Transverse colon (tissue), 4 donors: Measurements from ENCODE around the gene IL13. TPM values are rescaled to one million over a fixed set of nuclear protein-coding genes. Genes with fewer than 3 reads are reported as not detected.
A peak's percentile ranks its signal among the peaks of the same experiment; 100 is the strongest.

Experiments used
- DNase-seq: peaks from one replicate; pipeline ENCODE4 v3.0.0-alpha.2; 2019
- H3K27ac ChIP-seq, 4 donors: fragments of 200-600 bp; sonication (generic); 2 replicates each; pipeline ENCODE4 v1.5.1; 2016 to 2018; ENCODE audit warnings: inconsistent platforms in 4 of 4
- H3K27me3 ChIP-seq: fragments of 200-600 bp; sonication (generic); 2 replicates; pipeline ENCODE4 v1.5.1; 2017; ENCODE audit warnings: inconsistent platforms
- H3K36me3 ChIP-seq, 4 donors: fragments of 200-600 bp; sonication (generic); 2 replicates each; pipeline ENCODE4 v1.5.1; 2017 to 2019; ENCODE audit warnings: inconsistent platforms in 4 of 4
- H3K4me1 ChIP-seq, 4 donors: fragments of 200-600 bp; sonication (generic); 2 replicates each; pipeline ENCODE4 v1.5.1; 2017 to 2020; ENCODE audit warnings: inconsistent platforms in 4 of 4
- H3K4me3 ChIP-seq, 4 donors: fragments of 200-600 bp; sonication (generic); 1 replicate in 1 of 4; 2 replicates in 3 of 4; pipeline versions ENCODE4 v1.5.1 to v1.6.1; 2017 to 2019; ENCODE audit warnings: inconsistent platforms in 4 of 4
- H3K9me3 ChIP-seq, 2 donors: fragments of 200-600 bp; sonication (generic); 2 replicates each; pipeline ENCODE4 v1.5.1; 2017 to 2019; ENCODE audit warnings: inconsistent platforms in 2 of 2
- CTCF ChIP-seq, 5 experiments: fragments of 200-600 bp in 3 of 5; fragments of 450-650 bp in 2 of 5; sonication (generic) in 3 of 5; IDR thresholded peaks; 1 replicate in 2 of 5; 2 replicates in 3 of 5; pipeline ENCODE4 v1.5.1; 2016 to 2017; ENCODE audit warnings: antibody characterized with exemption in 5 of 5, inconsistent platforms in 3 of 5, mild to moderate bottlenecking in 2 of 5, moderate library complexity in 1 of 5
- EP300 ChIP-seq: sonication (generic); formaldehyde crosslinking; IDR thresholded peaks from one replicate; pipeline ENCODE4 v1.6.1; 2017; ENCODE audit warnings: antibody characterized with exemption, low read depth
- POLR2A ChIP-seq: fragments of 450-650 bp; IDR thresholded peaks from one replicate; pipeline ENCODE4 v1.6.1; 2016; ENCODE audit warnings: antibody characterized with exemption, mild to moderate bottlenecking, moderate library complexity
- POLR2AphosphoS5 ChIP-seq, 3 donors: sonication (generic); formaldehyde crosslinking; IDR thresholded peaks; one replicate each; pipeline ENCODE4 v1.6.1; 2016; ENCODE audit warnings: antibody characterized with exemption in 3 of 3
- WGBS, 2 donors: methylation state at CpG; one replicate each; pipeline ENCODE4 v1.1.5; 2018; ENCODE audit warnings: low coverage in 1 of 2; 5-methylcytosine and 5-hydroxymethylcytosine counted together
- in situ Hi-C, 4 donors: fragments of 200-750 bp; cut with MboI; loops; one replicate each; pipeline versions ENCODE4 v1.15.0 to v1.15.1; 2017; ENCODE audit warnings: low sequenced_read_pairs in 3 of 4, low pct_ligation_motif_present in 1 of 4, low pct_unique_long_range_greater_than_20kb in 1 of 4
- intact Hi-C: fragments of 100-400 bp; cut with DNase I; formaldehyde crosslinking; loops from one replicate; pipeline ENCODE4 v1.15.1; 2023; ENCODE audit warnings: low total_unique reads
- total RNA-seq, 4 donors: library from RNA; depleted of rRNA; stranded (reverse); fragments of >200 nt; gene quantifications; one replicate each; pipeline ENCODE4 v1.1.0, GENCODE V29; 2016

Gene IL13
- total RNA-seq, 4 donors from 2014 or later: not detected

DNA sequence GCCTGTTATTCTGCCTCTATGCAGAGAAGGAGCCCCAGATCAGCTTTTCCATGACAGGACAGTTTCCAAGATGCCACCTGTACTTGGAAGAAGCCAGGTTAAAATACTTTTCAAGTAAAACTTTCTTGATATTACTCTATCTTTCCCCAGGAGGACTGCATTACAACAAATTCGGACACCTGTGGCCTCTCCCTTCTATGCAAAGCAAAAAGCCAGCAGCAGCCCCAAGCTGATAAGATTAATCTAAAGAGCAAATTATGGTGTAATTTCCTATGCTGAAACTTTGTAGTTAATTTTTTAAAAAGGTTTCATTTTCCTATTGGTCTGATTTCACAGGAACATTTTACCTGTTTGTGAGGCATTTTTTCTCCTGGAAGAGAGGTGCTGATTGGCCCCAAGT lies 15.5 kb downstream of the IL13 start:
- in situ Hi-C loops (no loop called here), intact Hi-C loops (no loop called here)
- H3K9me3 ChIP-seq: no peaks in the 10 kb centered on the region
- H3K27me3 ChIP-seq: no peaks in the 10 kb centered on the region
- TF ChIP-seq CTCF (IDR thresholded peaks at IDR 0.05) (no peak), POLR2AphosphoS5 (IDR thresholded peaks at IDR 0.05) (no peak), EP300 (no peak), POLR2A (no peak)
- no peaks in the 10 kb centered on the region for H3K36me3 ChIP-seq
- no peak for DNase-seq
- peaks cover 0 to 10% (median 2%) of the 10 kb centered on the region in 4 donors for H3K4me1 ChIP-seq
- 87 to 100% methylated on average over 1 of the region's 1 CpG for WGBS, 2 donors
- H3K27ac ChIP-seq: no peak overlapping the region
- no peak overlapping the region for H3K4me3 ChIP-seq

GRCh38 chr5:132673939-132674630 lies 16.1 kb downstream of the IL13 start, which contains the start of gene IL4:
TSS of gene IL4 (plus strand) at chr5:132673989. CDS start at chr5:132674051, 62 bp downstream.
- TF ChIP-seq EP300 (no peak), CTCF (IDR thresholded peaks at IDR 0.05) (no peak), POLR2A (no peak), POLR2AphosphoS5 (IDR thresholded peaks at IDR 0.05) (no peak)
- Histone ChIP-seq H3K4me1 (peaks cover 0 to 10% (median 2%) of the 10 kb centered on the region in 4 donors), H3K27ac (peak within 1 kb of the TSS; percentile 55 to 71 (median 68)), H3K9me3 (no peaks in the 10 kb centered on the region), H3K36me3 (no peaks in the 10 kb centered on the region), H3K27me3 (no peaks in the 10 kb centered on the region), H3K4me3 (no peak within 1 kb of the TSS)
- 80 to 87% methylated on average over 8 to 14 of the region's 14 CpGs for WGBS, 2 donors
- DNase-seq: no peak
- intact Hi-C loops: no loop called here
- in situ Hi-C loops: no loop called here

GRCh38 chr5:132674671-132675506 lies 16.9 kb downstream of the IL13 start:
- intact Hi-C loops: no loop called here
- TF ChIP-seq POLR2A (no peak), EP300 (no peak), POLR2AphosphoS5 (IDR thresholded peaks at IDR 0.05) (no peak), CTCF (IDR thresholded peaks at IDR 0.05) (no peak)
- H3K4me1 ChIP-seq: peaks cover 0 to 10% (median 2%) of the 10 kb centered on the region in 4 donors
- no peaks in the 10 kb centered on the region for H3K36me3 ChIP-seq
- H3K4me3 ChIP-seq: no peak overlapping the region
- in situ Hi-C loops: no loop called here
- H3K9me3 ChIP-seq: no peaks in the 10 kb centered on the region
- H3K27ac ChIP-seq: peak overlapping the region; percentile 55 to 71 (median 68)
- H3K27me3 ChIP-seq: no peaks in the 10 kb centered on the region
- DNase-seq: no peak
- WGBS, 2 donors: 71 to 73% methylated on average over 5 to 13 of the region's 13 CpGs

GRCh38 chr5:132675936-132676689 lies 18.1 kb downstream of the IL13 start:
- TF ChIP-seq POLR2AphosphoS5 (IDR thresholded peaks at IDR 0.05): no peak
- no peak for TF ChIP-seq POLR2A
- TF ChIP-seq EP300: no peak
- TF ChIP-seq CTCF (IDR thresholded peaks at IDR 0.05): no peak
- WGBS, 2 donors: 90 to 93% methylated on average over 9 to 11 of the region's 11 CpGs
- in situ Hi-C loops: no loop called here

More at GRCh38 chr5:132675936-132676689, 18.1 kb downstream of the IL13 start:
- Histone ChIP-seq H3K4me1 (peaks cover 0 to 10% (median 2%) of the 10 kb centered on the region in 4 donors), H3K27me3 (no peaks in the 10 kb centered on the region), H3K36me3 (no peaks in the 10 kb centered on the region), H3K9me3 (no peaks in the 10 kb centered on the region), H3K4me3 (no peak overlapping the region), H3K27ac (no peak overlapping the region)
- no peak for DNase-seq
- intact Hi-C loops: no loop called here
